Measurements from ENCODE around the gene TUBB2B.

DNA sequence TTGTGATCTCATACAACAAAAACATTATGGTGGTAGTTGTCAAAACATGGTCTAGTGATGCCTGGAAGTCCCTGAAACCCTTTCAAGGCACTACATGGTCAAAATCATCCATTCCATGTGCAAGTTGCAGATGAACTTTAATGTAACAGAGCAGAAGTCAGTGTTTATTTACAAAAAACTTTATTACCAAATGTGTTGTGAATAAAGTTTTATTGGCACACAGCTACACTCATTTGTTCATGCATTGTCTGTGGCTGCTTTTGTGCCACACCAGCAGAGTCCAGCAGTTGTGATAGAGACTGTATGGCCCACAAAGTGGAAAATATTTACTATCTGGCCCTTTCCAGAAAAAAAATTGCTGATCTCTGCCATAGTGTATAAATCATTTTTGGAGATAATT, 26.8 kb downstream of the TUBB2B start:
- TF ChIP-seq CTCF (IDR thresholded peaks at IDR 0.05) (no peak), POLR2AphosphoS5 (IDR thresholded peaks at IDR 0.05) (no peak), POLR2A (IDR thresholded peaks at IDR 0.05) (no peak)

All from suprapubic skin (tissue), 4 donors.